ENCODE data around the gene CDC20.
"Not testable (repeated sequence)": the region's sequence is repeated elsewhere in the genome, so short reads cannot be mapped to it uniquely, and the experiment has no call there.

The CDC20 gene

GRCh38 chr1:43381612-43382011 lies 22.8 kb downstream of the CDC20 start:
- no peak for DNase-seq (ENCODE audit: low read depth in 3 of 3, low spot score in 1 of 3)

- DNase-seq (ENCODE audit: low read depth in 3 of 3, low spot score in 1 of 3): no peak
These were observed 23.4 kb downstream of the CDC20 start for GRCh38 chr1:43382027-43382779.

- no peak for DNase-seq (ENCODE audit: low read depth in 3 of 3, low spot score in 1 of 3)
These were observed 24.7 kb downstream of the CDC20 start for GRCh38 chr1:43383449-43383848.

DNA sequence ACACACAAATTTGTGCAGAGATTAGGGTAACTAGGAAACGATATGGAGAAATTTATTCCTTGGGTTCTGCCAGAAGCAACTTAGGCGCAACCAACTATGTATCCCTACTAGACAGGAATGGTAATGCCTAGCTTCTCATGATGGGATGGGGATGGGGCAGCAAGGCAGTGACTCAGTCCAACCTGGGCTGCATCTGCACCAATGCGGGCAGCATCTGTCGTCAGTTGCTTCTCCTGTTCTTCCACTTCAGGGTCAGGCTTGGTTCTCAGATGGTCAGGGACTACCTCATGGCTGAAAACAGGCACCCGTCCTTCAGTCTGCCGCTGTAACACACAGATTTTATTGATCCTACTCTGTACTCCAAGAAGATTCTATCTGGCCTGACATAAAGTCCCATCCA lies 27.9 kb downstream of the CDC20 start:
- DNase-seq (ENCODE audit: low read depth in 3 of 3, low spot score in 1 of 3): no peak

GRCh38 chr1:43387976-43388599 lies 29.3 kb downstream of the CDC20 start:
- DNase-seq (ENCODE audit: low read depth in 3 of 3, low spot score in 1 of 3): no peak

DNA sequence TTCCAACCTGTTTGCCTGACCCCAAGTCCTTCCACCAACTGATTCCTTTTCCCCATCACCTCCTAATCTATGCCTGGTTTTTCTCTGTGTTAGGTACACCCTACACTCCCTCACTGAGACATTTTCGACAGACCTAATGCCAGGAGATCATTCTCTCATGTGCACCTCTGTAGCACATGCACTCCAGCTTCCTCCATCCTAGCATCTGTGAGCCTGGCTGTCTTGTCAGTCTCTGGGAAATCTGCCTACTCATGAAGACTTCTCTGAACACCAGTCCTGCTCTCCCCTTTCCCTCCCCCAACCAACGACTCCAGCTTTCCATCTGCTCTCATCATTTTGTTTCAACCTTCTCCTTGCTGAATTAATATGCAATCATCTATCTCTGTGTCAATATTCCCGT lies 29.8 kb downstream of the CDC20 start:
- no peak for DNase-seq (ENCODE audit: low read depth in 3 of 3, low spot score in 1 of 3)

DNA sequence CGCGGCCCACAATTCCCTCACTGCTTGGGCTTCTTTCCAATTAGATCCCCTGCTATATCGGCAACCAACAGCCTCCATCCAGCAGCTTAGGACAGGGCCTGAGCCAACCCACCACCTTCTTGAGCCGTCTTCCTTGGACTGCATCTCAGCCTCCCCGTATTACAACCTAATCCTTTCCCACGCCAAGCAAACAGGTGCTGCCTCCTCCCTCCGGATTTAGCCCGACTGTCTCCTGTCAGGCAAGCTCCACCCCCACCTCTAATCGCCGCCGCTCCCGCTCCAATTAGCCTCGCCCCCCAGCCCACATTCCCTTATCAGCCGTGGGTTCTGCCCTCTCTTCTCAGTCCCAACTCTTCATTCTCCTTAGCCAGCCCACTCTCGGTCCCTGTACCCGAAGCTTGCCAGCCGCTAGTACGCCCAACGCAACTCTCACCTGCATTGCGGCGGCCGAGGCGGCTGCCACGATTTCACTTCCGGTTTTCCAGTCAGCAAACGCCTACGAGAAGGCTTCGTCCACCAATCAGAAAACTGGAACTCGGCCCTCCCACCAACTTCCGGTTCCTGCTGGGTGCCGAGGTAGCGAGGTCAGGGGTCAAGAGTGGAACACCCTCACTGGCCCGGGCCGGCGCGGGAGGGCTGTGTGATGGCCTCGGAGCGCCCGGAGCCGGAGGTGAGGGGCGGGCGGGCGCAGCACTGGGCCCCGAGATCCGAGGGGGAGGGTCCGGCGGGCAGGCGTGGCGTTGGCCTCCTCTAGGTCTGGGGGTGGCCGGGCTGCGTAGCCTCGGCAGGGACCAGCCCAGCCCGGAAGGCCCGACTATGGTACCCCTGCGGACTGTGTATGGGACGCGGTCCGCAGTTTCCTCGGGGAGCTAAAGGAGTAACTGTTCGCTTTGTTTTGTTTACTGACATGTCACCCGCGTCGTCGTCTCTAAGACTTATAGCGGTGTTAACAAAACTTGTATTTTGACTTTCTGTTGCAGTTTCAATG lies 30.8 kb downstream of the CDC20 start, which contains the start of the genes MED8 and SZT2:
MED8 (minus strand) TSS at position 475 of the 988 bp plus-strand sequence; CDS start at position 439, 36 bp downstream.
SZT2 (plus strand) TSS at position 574 of the 988 bp plus-strand sequence; CDS start at position 644, 70 bp downstream.
- peak; percentile 82 to 88 (median 85) for DNase-seq (ENCODE audit: low read depth in 3 of 3, low spot score in 1 of 3)

DNA sequence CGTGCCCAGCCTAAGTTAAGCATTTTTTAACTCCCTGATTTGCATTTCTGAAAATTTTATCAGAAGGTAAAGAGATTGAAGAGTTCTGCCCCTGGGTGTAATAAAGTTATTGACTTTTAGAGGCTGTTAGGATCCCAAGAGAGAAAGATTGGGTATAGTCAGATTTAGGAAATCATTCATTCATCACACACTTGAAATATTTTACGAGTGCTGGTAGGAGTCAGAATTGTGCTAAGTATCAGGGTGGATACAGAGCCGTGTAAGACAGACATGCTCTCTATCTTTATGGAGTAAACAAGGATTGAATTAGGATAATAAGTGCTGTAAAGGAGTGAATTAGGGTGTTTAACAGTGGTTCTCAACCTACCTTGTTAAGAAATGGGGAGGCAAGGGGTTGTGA lies 33.9 kb downstream of the CDC20 start:
- no peak for DNase-seq (ENCODE audit: low read depth in 3 of 3, low spot score in 1 of 3)

DNA sequence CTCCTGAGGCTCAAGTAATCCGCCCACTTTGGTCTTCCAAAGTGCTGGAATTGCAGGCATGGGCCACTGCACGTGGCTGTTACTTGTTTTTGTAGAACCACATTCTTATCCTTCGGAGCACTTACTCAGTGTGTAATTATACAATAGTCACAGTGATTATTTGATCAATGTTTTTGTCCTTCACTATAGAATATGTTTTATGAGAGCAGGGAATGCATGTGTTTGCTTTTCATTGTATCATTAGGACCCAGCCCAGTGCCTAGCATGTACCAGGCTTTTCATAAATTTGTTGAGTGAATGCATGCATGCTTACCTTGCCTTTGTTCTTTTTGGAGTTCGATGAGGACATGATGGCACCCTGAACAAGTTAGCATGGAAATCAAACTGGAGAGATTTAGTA lies 36.7 kb downstream of the CDC20 start:
- no peak for DNase-seq (ENCODE audit: low read depth in 3 of 3, low spot score in 1 of 3)

- DNase-seq (ENCODE audit: low read depth in 3 of 3, low spot score in 1 of 3): no peak
These were observed 37.3 kb downstream of the CDC20 start for GRCh38 chr1:43396059-43396458.

DNA sequence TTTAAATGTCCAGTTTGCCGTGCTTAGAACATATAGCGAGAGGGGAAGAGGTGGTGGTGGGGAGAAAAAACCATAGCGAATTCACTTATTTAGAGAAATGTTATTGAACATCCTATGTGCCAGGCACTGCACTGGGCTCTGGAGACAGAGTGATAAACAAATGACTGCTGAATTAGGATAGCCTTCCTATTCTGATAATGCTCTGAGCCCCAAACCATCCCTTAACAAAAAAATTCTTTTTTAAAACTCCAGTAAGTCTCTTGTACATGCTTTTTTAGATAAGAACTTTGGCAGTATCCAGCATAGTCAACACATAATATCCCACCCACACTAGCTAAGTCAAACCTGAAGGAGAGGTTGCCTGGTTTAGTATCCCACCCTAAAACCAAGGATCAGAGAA lies 39.4 kb downstream of the CDC20 start:
- DNase-seq (ENCODE audit: low read depth in 3 of 3, low spot score in 1 of 3): no peak

GRCh38 chr1:43400441-43400840 lies 41.7 kb downstream of the CDC20 start:
- DNase-seq (ENCODE audit: low read depth in 3 of 3, low spot score in 1 of 3): not testable (repeated sequence)

DNA sequence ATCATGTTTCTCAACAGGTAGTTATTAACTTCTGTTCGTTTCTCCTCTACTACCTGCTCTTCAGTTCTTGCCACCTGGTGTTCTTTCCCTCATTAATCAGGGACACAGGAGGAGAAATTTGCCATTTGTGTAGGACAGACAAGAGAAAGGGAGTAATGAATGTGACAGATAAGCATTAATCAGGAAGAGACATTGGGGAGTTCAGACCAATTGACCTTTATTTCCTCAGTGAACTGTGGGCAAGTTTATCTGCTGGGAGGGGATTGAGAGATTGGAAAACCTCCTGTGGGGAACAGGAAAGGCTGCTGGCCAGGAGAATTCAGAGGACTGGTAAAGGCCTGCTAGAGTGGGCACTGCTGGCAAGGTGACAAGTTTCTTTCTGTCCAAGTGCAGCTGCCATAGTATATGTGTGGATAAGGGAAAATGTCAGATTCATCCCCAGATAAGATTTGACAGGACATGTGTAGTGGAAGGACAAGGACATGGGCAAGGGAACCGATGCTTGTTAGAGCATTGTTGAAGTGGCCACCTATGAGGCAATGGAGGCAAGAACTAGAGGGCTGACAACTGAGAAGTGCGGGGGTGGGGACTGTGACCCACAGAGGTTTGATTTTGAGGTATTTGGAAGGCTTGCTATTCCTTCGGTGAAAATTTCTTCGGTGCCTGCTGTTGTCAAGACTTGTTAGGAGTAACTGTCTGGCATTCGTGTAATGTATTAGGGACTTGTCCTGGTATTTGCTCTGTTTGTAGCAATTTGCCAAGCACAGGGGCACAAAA lies 43.5 kb downstream of the CDC20 start:
- no peak for DNase-seq (ENCODE audit: low read depth in 3 of 3, low spot score in 1 of 3)

DNA sequence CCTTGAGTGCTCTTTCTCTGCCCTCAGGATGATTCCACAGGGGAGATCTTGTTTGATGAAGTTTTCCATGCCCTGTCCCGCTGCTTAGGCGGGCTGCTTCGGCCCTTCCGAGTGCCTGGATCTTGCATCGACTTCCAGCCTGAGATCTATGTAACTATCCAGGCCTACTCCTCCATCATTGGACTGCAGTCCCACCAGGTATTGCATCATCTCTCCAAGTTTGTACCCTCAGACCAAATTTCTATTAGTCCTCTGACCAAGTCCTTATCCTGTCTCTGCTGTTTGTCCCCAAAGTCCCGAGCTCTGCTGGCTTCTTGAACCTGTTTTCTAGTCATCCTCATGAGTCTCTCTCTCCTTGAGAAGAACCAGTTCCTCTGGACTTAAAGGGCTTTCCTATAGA lies 45.6 kb downstream of the CDC20 start:
- no peak for DNase-seq (ENCODE audit: low read depth in 3 of 3, low spot score in 1 of 3)

GRCh38 chr1:43405219-43405875 lies 46.6 kb downstream of the CDC20 start:
- no peak for DNase-seq (ENCODE audit: low read depth in 3 of 3, low spot score in 1 of 3)

GRCh38 chr1:43405876-43406234 lies 47.1 kb downstream of the CDC20 start:
- no peak for DNase-seq (ENCODE audit: low read depth in 3 of 3, low spot score in 1 of 3)

- no peak for DNase-seq (ENCODE audit: low read depth in 3 of 3, low spot score in 1 of 3)
These were observed 51.8 kb downstream of the CDC20 start for GRCh38 chr1:43410571-43410970.

All from stimulated activated CD4-positive, alpha-beta T cell treated with anti-CD3 and anti-CD28 coated beads, TNF-alpha, amount 100 ng/mL, for 1 hour (primary cell).